Measurements from ENCODE around the gene HS2ST1.

Gene HS2ST1

GRCh38 chr1:87074001-87074795, 159.8 kb downstream of the HS2ST1 start:
- no peak for DNase-seq

GRCh38 chr1:87077959-87078639, 163.7 kb downstream of the HS2ST1 start:
- no peak for DNase-seq

- DNase-seq, result peak; percentile 23
Observed at GRCh38 chr1:87084244-87084836, 169.9 kb downstream of the HS2ST1 start.

- no peak for DNase-seq
Observed at GRCh38 chr1:87086120-87086519, 171.7 kb downstream of the HS2ST1 start.

- DNase-seq, result no peak
Observed at GRCh38 chr1:87089070-87089736, 174.8 kb downstream of the HS2ST1 start.

GRCh38 chr1:87089823-87090222, 175.4 kb downstream of the HS2ST1 start:
- no peak for DNase-seq

- DNase-seq, result no peak
Observed at GRCh38 chr1:87091425-87091824, 177.0 kb downstream of the HS2ST1 start.

GRCh38 chr1:87092846-87093245, 178.4 kb downstream of the HS2ST1 start:
- DNase-seq, result no peak

- DNase-seq, result peak; percentile 83
Observed at GRCh38 chr1:87093286-87093685, 178.9 kb downstream of the HS2ST1 start.

- DNase-seq, result no peak
Observed at GRCh38 chr1:87094238-87094637, 179.8 kb downstream of the HS2ST1 start.

GRCh38 chr1:87100271-87100670, 185.8 kb downstream of the HS2ST1 start:
- DNase-seq, result no peak

- no peak for DNase-seq
Observed at GRCh38 chr1:87103074-87103473, 188.6 kb downstream of the HS2ST1 start.

- DNase-seq, result no peak
Observed at GRCh38 chr1:87104140-87104539, 189.7 kb downstream of the HS2ST1 start.

- no peak for DNase-seq
Observed at GRCh38 chr1:87104945-87105344, 190.5 kb downstream of the HS2ST1 start.

GRCh38 chr1:87106144-87106543, 191.7 kb downstream of the HS2ST1 start:
- no peak for DNase-seq

- no peak for DNase-seq
Observed at GRCh38 chr1:87106867-87107266, 192.4 kb downstream of the HS2ST1 start.

- no peak for DNase-seq
Observed at GRCh38 chr1:87108228-87108627, 193.8 kb downstream of the HS2ST1 start.

- DNase-seq, result no peak
Observed at GRCh38 chr1:87108814-87109411, 194.5 kb downstream of the HS2ST1 start.

GRCh38 chr1:87111659-87112371, 197.4 kb downstream of the HS2ST1 start:
- no peak for DNase-seq

GRCh38 chr1:87113313-87113712, 198.9 kb downstream of the HS2ST1 start:
- peak; percentile 64 for DNase-seq

- DNase-seq, result peak; percentile 92
Observed at GRCh38 chr1:87115317-87115890, 201.0 kb downstream of the HS2ST1 start.

GRCh38 chr1:87115891-87116290, 201.5 kb downstream of the HS2ST1 start:
- no peak for DNase-seq
